ENCODE data around the gene SGPP2.
"Not testable (repeated sequence)": the region's sequence is repeated elsewhere in the genome, so short reads cannot be mapped to it uniquely, and the experiment has no call there.

Gene SGPP2

DNA sequence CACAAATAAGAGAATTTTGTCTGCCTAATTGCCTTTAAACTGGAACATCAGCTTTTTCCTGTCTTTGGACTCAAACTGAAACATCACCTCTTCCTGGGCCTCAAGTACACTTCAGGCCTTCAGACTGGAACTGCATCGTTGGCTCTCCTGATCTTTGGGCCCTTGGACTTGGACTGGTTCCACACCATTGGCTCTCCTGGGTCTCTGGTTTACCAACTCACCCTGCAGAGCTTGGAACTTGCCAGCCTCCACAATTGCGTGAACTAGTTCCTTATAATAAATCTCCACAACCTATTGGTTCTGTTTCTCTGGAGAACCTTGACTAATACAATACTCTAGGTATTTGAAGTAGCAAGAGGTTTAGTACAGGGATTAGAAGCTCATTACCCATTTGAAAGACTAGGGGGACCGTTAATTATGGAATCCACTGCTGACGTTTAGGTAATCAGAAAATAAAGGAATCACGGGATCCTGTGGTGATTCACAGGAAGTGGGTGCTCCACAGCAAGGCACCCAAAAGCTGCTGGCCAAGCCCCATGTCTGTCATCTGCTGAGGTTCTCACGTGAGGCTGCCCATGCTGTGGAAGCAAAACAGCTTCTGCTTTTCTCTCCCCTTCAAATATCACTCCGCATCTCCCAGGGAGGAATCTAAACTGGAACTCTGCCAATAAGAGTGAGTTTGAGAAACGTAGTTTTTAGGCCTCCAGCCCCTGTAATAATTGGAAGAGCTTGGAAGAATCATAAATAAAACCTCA lies 20.0 kb upstream of the SGPP2 start:
- peaks cover 0 to 2% of the 10 kb centered on the region in 2 donors for H3K4me1 ChIP-seq (ENCODE audit: control insufficient read depth in 1 of 2, insufficient read depth in 2 of 2, low read length in 2 of 2)
- H3K4me3 ChIP-seq (ENCODE audit: low read depth in 1 of 2, low read length in 2 of 2), result no peak overlapping the region
- no peak overlapping the region for H3K9ac ChIP-seq (ENCODE audit: low read depth in 1 of 2, low read length in 2 of 2)
- H3K27me3 ChIP-seq (ENCODE audit: control insufficient read depth in 1 of 2, insufficient read depth in 2 of 2, low read length in 2 of 2), result no peaks in the 10 kb centered on the region
- no peak overlapping the region for H3K27ac ChIP-seq (ENCODE audit: low read depth, low read length)
- H3K36me3 ChIP-seq (ENCODE audit: control insufficient read depth in 1 of 2, insufficient read depth in 2 of 2, low read length in 2 of 2), result no peaks in the 10 kb centered on the region
- H3K9me3 ChIP-seq (ENCODE audit: control insufficient read depth in 1 of 2, low read length in 2 of 2), result no peaks in the 10 kb centered on the region

DNA sequence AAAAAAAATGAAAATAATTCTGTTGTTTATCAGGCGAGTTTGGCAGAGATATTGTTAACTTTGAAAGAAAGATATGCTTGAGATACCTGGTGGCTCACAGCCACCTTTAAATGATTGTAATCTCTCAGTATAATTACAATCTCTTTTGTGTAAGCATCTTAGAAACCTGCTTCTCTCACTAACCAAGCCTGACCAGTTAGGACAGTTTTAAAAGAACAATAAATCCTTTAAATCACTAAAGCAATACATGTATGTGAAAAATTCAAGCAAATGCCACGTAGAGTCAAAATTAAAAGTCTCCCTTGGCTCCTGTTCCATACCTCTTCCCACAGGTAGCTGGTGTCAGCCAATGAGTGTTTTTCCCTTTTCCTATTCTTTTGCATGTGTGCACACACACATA lies 15.7 kb upstream of the SGPP2 start:
- no peaks in the 10 kb centered on the region for H3K27me3 ChIP-seq (ENCODE audit: control insufficient read depth in 1 of 2, insufficient read depth in 2 of 2, low read length in 2 of 2)
- H3K36me3 ChIP-seq (ENCODE audit: control insufficient read depth in 1 of 2, insufficient read depth in 2 of 2, low read length in 2 of 2), result no peaks in the 10 kb centered on the region
- no peak overlapping the region for H3K9ac ChIP-seq (ENCODE audit: low read depth in 1 of 2, low read length in 2 of 2)
- H3K4me3 ChIP-seq (ENCODE audit: low read depth in 1 of 2, low read length in 2 of 2), result no peak overlapping the region
- no peak overlapping the region for H3K27ac ChIP-seq (ENCODE audit: low read depth, low read length)
- H3K4me1 ChIP-seq (ENCODE audit: control insufficient read depth in 1 of 2, insufficient read depth in 2 of 2, low read length in 2 of 2), result no peaks in the 10 kb centered on the region
- no peaks in the 10 kb centered on the region for H3K9me3 ChIP-seq (ENCODE audit: control insufficient read depth in 1 of 2, low read length in 2 of 2)

DNA sequence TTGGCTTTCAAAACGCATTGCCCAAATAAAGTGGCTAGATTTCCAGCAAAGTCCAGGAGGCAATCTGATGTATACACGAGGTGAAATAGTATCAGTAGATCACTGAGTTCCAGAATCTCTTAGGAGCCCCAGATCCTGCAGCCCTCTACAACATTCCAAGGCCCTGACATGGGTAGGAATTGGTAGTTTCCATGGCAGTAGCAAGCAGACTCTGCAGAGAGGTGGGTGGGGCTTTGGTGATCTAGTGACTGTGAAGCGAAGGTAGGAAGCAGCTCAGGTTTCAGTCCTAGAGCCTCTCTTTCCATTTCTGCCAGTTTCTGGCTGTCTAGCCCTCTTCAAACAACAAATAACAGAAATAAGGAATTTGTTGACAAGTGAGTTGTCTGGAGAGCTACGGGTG lies 13.8 kb upstream of the SGPP2 start:
- Histone ChIP-seq H3K9ac (ENCODE audit: low read depth in 1 of 2, low read length in 2 of 2) (no peak overlapping the region), H3K4me3 (ENCODE audit: low read depth in 1 of 2, low read length in 2 of 2) (no peak overlapping the region), H3K27ac (ENCODE audit: low read depth, low read length) (no peak overlapping the region), H3K4me1 (ENCODE audit: control insufficient read depth in 1 of 2, insufficient read depth in 2 of 2, low read length in 2 of 2) (no peaks in the 10 kb centered on the region), H3K27me3 (ENCODE audit: control insufficient read depth in 1 of 2, insufficient read depth in 2 of 2, low read length in 2 of 2) (no peaks in the 10 kb centered on the region), H3K36me3 (ENCODE audit: control insufficient read depth in 1 of 2, insufficient read depth in 2 of 2, low read length in 2 of 2) (no peaks in the 10 kb centered on the region), H3K9me3 (ENCODE audit: control insufficient read depth in 1 of 2, low read length in 2 of 2) (no peaks in the 10 kb centered on the region)

DNA sequence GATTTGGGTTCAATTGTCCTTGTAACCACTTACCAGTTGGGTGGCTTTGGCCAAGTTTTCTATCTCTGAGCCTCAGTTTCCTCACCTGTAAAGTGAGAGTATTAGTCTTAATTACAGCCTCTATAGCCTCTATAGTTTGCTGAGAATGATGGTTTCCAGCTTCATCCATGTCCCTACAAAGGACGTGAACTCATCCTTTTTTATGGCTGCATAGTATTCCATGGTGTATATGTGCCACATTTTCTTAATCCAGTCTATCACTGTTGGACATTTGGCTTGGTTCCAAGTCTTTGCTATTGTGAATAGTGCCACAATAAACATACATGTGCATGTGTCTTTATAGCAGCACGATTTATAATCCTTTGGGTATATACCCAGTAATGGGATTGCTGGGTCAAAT lies 12.0 kb upstream of the SGPP2 start:
- not testable (repeated sequence) for H3K9ac ChIP-seq (ENCODE audit: low read depth in 1 of 2, low read length in 2 of 2); H3K27me3 ChIP-seq (ENCODE audit: control insufficient read depth in 1 of 2, insufficient read depth in 2 of 2, low read length in 2 of 2); H3K27ac ChIP-seq (ENCODE audit: low read depth, low read length); H3K4me3 ChIP-seq (ENCODE audit: low read depth in 1 of 2, low read length in 2 of 2); H3K4me1 ChIP-seq (ENCODE audit: control insufficient read depth in 1 of 2, insufficient read depth in 2 of 2, low read length in 2 of 2); H3K36me3 ChIP-seq (ENCODE audit: control insufficient read depth in 1 of 2, insufficient read depth in 2 of 2, low read length in 2 of 2); H3K9me3 ChIP-seq (ENCODE audit: control insufficient read depth in 1 of 2, low read length in 2 of 2)

DNA sequence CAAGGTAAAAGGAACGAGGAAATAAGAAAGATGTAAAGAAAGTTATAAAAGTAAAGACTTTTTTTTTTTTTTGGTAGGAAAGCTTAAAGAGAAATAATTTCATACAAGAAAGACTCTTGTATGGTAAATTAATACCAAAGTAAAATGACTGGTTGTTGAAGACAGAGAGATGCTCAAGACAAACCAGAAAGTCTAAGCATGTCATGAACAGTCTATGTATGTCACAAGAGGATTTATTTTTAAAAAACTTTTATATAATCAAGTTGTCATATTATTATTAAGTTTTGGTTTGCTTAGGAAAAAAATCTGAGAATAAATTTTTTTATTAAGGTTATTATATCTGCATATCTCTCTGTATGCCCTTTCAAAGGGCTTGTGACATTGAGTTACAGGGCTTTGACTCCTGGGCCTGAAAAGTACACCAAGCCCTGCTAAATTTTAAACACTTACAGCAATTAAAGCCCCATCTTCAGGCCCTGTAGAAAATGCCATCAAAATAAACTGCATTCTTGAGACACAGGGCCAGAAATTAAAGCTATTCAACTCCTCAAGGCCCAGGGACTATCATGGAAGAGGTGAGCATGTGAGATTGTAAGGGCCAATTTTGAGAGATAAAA lies 10.9 kb upstream of the SGPP2 start:
- Histone ChIP-seq H3K9me3 (ENCODE audit: control insufficient read depth in 1 of 2, low read length in 2 of 2) (peaks cover 0 to 8% of the 10 kb centered on the region in 2 donors), H3K4me3 (ENCODE audit: low read depth in 1 of 2, low read length in 2 of 2) (no peak overlapping the region), H3K4me1 (ENCODE audit: control insufficient read depth in 1 of 2, insufficient read depth in 2 of 2, low read length in 2 of 2) (no peaks in the 10 kb centered on the region), H3K36me3 (ENCODE audit: control insufficient read depth in 1 of 2, insufficient read depth in 2 of 2, low read length in 2 of 2) (no peaks in the 10 kb centered on the region), H3K27ac (ENCODE audit: low read depth, low read length) (no peak overlapping the region), H3K27me3 (ENCODE audit: control insufficient read depth in 1 of 2, insufficient read depth in 2 of 2, low read length in 2 of 2) (no peaks in the 10 kb centered on the region), H3K9ac (ENCODE audit: low read depth in 1 of 2, low read length in 2 of 2) (no peak overlapping the region)

DNA sequence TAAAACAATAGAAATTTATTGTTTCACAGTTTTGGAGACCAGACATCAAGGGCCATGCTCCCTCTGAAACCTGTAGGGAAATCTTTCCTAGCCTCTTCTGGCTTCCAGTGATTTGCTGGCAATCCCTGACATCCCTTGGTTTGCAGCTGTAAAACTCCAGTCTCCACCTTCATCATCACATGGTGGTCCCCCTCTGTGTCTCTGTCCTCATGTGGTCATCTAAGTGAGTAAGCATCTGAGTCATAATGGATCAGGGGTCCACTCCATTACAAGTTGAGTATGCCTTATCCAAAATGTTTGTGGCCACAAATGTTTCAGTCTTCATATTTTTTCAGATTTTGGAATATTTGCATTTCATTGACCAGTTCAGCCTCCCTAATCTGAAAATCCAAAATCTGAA lies 5.6 kb upstream of the SGPP2 start:
- no peak overlapping the region for H3K27ac ChIP-seq (ENCODE audit: low read depth, low read length)
- H3K36me3 ChIP-seq (ENCODE audit: control insufficient read depth in 1 of 2, insufficient read depth in 2 of 2, low read length in 2 of 2), result no peaks in the 10 kb centered on the region
- peaks cover 4 to 7% of the 10 kb centered on the region in 2 donors for H3K4me1 ChIP-seq (ENCODE audit: control insufficient read depth in 1 of 2, insufficient read depth in 2 of 2, low read length in 2 of 2)
- peaks cover 0 to 8% of the 10 kb centered on the region in 2 donors for H3K9me3 ChIP-seq (ENCODE audit: control insufficient read depth in 1 of 2, low read length in 2 of 2)
- H3K27me3 ChIP-seq (ENCODE audit: control insufficient read depth in 1 of 2, insufficient read depth in 2 of 2, low read length in 2 of 2), result peaks cover 4 to 11% of the 10 kb centered on the region in 2 donors
- no peak overlapping the region for H3K9ac ChIP-seq (ENCODE audit: low read depth in 1 of 2, low read length in 2 of 2)
- no peak overlapping the region for H3K4me3 ChIP-seq (ENCODE audit: low read depth in 1 of 2, low read length in 2 of 2)

DNA sequence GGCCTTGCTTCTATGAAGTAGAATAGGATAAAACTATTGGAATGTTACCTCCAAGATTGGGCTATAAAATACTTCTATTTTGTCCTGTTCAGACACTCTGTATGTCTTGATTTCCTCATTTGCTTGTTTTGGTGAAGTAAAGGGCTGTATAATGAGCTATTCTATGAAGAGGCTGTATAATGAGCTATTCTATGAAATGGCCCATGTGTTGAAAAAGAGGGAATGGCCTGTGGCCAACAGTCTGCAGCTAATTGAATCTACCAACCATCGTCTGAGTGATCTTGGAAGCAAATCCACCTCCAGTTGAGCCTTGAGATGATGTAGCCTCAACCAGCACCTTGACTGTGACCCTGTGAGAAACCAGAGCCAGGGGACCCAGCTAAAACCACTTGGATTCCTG lies 3.8 kb upstream of the SGPP2 start:
- Histone ChIP-seq H3K9me3 (ENCODE audit: control insufficient read depth in 1 of 2, low read length in 2 of 2) (peaks cover 0 to 8% of the 10 kb centered on the region in 2 donors), H3K36me3 (ENCODE audit: control insufficient read depth in 1 of 2, insufficient read depth in 2 of 2, low read length in 2 of 2) (no peaks in the 10 kb centered on the region), H3K4me3 (ENCODE audit: low read depth in 1 of 2, low read length in 2 of 2) (no peak overlapping the region), H3K9ac (ENCODE audit: low read depth in 1 of 2, low read length in 2 of 2) (no peak overlapping the region), H3K27ac (ENCODE audit: low read depth, low read length) (no peak overlapping the region), H3K27me3 (ENCODE audit: control insufficient read depth in 1 of 2, insufficient read depth in 2 of 2, low read length in 2 of 2) (peaks cover 4 to 11% of the 10 kb centered on the region in 2 donors), H3K4me1 (ENCODE audit: control insufficient read depth in 1 of 2, insufficient read depth in 2 of 2, low read length in 2 of 2) (peaks cover 4 to 9% of the 10 kb centered on the region in 2 donors)

DNA sequence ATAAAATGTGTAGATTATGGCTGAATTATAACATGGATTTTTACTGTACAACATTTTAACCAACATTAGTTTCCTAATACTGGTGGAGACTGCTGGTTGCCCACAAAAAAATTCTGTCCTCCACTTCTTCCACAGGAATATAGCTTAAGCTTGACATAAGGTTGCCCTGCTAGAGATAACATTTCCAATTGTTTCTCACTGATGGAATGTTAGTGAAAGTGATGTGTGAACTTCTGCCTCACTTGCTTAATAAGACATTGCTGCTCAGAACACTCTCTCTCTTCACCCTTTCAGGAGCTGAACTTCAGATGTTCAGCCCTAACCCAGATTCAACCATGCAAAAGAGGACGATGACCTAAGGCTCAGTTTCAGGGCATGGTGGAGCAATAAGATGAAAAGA lies 2.7 kb upstream of the SGPP2 start:
- Histone ChIP-seq H3K4me1 (ENCODE audit: control insufficient read depth in 1 of 2, insufficient read depth in 2 of 2, low read length in 2 of 2) (peaks cover 4 to 14% of the 10 kb centered on the region in 2 donors), H3K27me3 (ENCODE audit: control insufficient read depth in 1 of 2, insufficient read depth in 2 of 2, low read length in 2 of 2) (peaks cover 4 to 11% of the 10 kb centered on the region in 2 donors), H3K9ac (ENCODE audit: low read depth in 1 of 2, low read length in 2 of 2) (no peak overlapping the region), H3K4me3 (ENCODE audit: low read depth in 1 of 2, low read length in 2 of 2) (no peak overlapping the region), H3K36me3 (ENCODE audit: control insufficient read depth in 1 of 2, insufficient read depth in 2 of 2, low read length in 2 of 2) (no peaks in the 10 kb centered on the region), H3K9me3 (ENCODE audit: control insufficient read depth in 1 of 2, low read length in 2 of 2) (no peaks in the 10 kb centered on the region), H3K27ac (ENCODE audit: low read depth, low read length) (no peak overlapping the region)

DNA sequence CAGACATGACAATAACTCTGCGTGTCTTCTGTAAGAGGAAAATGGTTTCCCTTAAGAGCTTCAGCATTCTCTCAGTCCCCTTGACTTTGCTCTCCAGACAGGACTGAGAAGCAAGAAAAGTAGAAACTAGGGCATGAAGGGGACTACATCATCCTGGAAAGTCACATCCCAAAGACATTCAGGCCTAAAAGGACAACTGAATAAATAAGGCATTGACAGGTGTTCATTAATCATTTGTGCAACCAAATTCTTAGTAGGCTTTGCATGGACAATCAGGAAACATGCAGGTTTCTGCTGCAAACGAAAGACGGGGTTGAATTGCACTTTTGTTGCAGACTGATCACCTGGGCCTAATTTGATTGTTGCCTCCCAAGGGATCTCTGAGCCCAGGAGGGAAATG lies 1.2 kb upstream of the SGPP2 start:
- H3K4me3 ChIP-seq (ENCODE audit: low read depth in 1 of 2, low read length in 2 of 2), result no peak overlapping the region
- no peak overlapping the region for H3K27ac ChIP-seq (ENCODE audit: low read depth, low read length)
- no peak overlapping the region for H3K9ac ChIP-seq (ENCODE audit: low read depth in 1 of 2, low read length in 2 of 2)

DNA sequence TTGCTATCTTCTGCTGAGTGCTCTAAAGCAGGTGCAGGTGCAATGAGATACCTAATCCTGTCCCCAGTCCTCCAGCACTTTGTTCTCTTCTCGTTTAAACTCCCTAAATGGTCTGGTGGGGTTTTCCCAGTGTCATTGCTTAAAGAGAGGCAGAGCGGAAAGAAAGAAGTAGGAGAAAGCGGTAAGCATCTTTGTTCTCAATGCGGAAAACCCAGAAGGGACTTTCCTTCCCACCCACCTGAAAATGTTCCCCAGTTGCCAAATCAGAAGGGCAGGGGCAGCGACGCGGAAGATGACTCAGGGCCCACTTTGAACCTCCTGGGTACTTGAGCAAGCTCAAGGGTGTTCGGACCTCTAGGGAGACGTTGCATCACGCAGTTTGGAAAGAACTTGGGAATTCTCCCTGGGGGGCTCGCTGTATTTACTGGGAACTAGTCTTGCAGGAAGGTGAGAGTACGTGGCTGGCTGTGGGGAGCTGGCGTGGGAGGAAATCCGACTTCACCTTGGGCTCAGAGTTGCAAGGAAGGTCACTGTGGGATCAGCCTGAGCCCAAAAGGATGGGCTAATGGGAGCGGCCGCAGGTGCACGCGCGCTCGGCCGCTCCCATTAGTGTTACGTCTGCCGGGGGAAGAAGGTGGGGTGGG lies 589 bp upstream of the SGPP2 start:
- Histone ChIP-seq H3K27ac (ENCODE audit: low read depth, low read length) (no peak overlapping the region), H3K9ac (ENCODE audit: low read depth in 1 of 2, low read length in 2 of 2) (peak overlapping the region; percentile 16 to 21), H3K4me3 (ENCODE audit: low read depth in 1 of 2, low read length in 2 of 2) (peak overlapping the region; percentile 71 to 86), H3K4me1 (ENCODE audit: control insufficient read depth in 1 of 2, insufficient read depth in 2 of 2, low read length in 2 of 2) (peaks cover 11 to 25% of the 10 kb centered on the region in 2 donors), H3K36me3 (ENCODE audit: control insufficient read depth in 1 of 2, insufficient read depth in 2 of 2, low read length in 2 of 2) (no peaks in the 10 kb centered on the region), H3K9me3 (ENCODE audit: control insufficient read depth in 1 of 2, low read length in 2 of 2) (no peaks in the 10 kb centered on the region), H3K27me3 (ENCODE audit: control insufficient read depth in 1 of 2, insufficient read depth in 2 of 2, low read length in 2 of 2) (peaks cover 4 to 11% of the 10 kb centered on the region in 2 donors)

More for the DNA sequence above, 1.2 kb upstream of the SGPP2 start:
- Histone ChIP-seq H3K4me1 (ENCODE audit: control insufficient read depth in 1 of 2, insufficient read depth in 2 of 2, low read length in 2 of 2) (peaks cover 11 to 21% of the 10 kb centered on the region in 2 donors), H3K36me3 (ENCODE audit: control insufficient read depth in 1 of 2, insufficient read depth in 2 of 2, low read length in 2 of 2) (no peaks in the 10 kb centered on the region), H3K27me3 (ENCODE audit: control insufficient read depth in 1 of 2, insufficient read depth in 2 of 2, low read length in 2 of 2) (peaks cover 4 to 11% of the 10 kb centered on the region in 2 donors), H3K9me3 (ENCODE audit: control insufficient read depth in 1 of 2, low read length in 2 of 2) (no peaks in the 10 kb centered on the region)

Data from duodenal mucosa (tissue), 2 donors.